GM12878 (cell line): Measurements from ENCODE around the gene PAPLN.

Source experiments
- CREB1 ChIP-seq: IDR thresholded peaks from 2 replicates; pipeline ENCODE4 v1.6.1; 2012; ENCODE audit warnings: low read depth, mild to moderate bottlenecking, inconsistent platforms
- CTCF ChIP-seq, 3 experiments: IDR thresholded peaks in 2 of 3; conservative IDR thresholded peaks in 1 of 3; 2 replicates each; pipeline ENCODE4 v1.5.1; 2011; ENCODE audit warnings: low read depth in 3 of 3, low read length in 3 of 3, mild to moderate bottlenecking in 3 of 3, control low read depth in 2 of 3, moderate library complexity in 2 of 3, inconsistent platforms in 1 of 3, mixed read lengths in 1 of 3; ENCODE audit not compliant: control insufficient read depth in 2 of 3, insufficient read depth in 1 of 3; ENCODE audit errors: extremely low read depth in 1 of 3
- ELK1 ChIP-seq: IDR thresholded peaks from 2 replicates; pipeline ENCODE4 v1.6.1; 2012; ENCODE audit warnings: low read depth, low read length, improper control_type of control experiment
- EZH2 ChIP-seq: IDR thresholded peaks from 2 replicates; pipeline ENCODE4 v1.6.1; 2012; ENCODE audit warnings: low read depth, mild to moderate bottlenecking, control low read depth, inconsistent platforms, low read length, borderline replicate concordance; ENCODE audit not compliant: control insufficient read depth
- MAX ChIP-seq: IDR thresholded peaks from 2 replicates; pipeline ENCODE4 v1.6.1; 2012; ENCODE audit warnings: low read depth, low read length, improper control_type of control experiment
- POLR2A ChIP-seq: IDR thresholded peaks from 2 replicates; pipeline ENCODE4 v1.6.1; 2011; ENCODE audit warnings: low read depth, mild to moderate bottlenecking, low read length
- RAD21 ChIP-seq: IDR thresholded peaks from 2 replicates; pipeline ENCODE4 v1.6.1; 2011; ENCODE audit warnings: mild to moderate bottlenecking, low read depth, low read length, moderate library complexity; ENCODE audit not compliant: insufficient read depth

- TF ChIP-seq CREB1 = no peak
- TF ChIP-seq POLR2A = no peak
- no peak for TF ChIP-seq ELK1
- no peak for TF ChIP-seq CTCF (IDR thresholded peaks at IDR 0.05 in 2 of 3, conservative IDR thresholded peaks at IDR 0.05 in 1 of 3; ENCODE audit: control insufficient read depth in 2 of 3, extremely low read depth in 1 of 3, insufficient read depth in 1 of 3, low read depth in 3 of 3, low read length in 3 of 3)
- no peak for TF ChIP-seq EZH2
- TF ChIP-seq MAX = no peak
- TF ChIP-seq RAD21 = no peak
Measured at GRCh38 chr14:73258845-73259611, 21.7 kb downstream of the PAPLN start.
